ENCODE measurements around the gene WDR46. TPM values are rescaled to one million over a fixed set of nuclear protein-coding genes. Genes with fewer than 3 reads are reported as not detected.

The WDR46 gene
- total RNA-seq, 2 experiments from 2014 or later = 64.0 to 72.2 TPM

DNA sequence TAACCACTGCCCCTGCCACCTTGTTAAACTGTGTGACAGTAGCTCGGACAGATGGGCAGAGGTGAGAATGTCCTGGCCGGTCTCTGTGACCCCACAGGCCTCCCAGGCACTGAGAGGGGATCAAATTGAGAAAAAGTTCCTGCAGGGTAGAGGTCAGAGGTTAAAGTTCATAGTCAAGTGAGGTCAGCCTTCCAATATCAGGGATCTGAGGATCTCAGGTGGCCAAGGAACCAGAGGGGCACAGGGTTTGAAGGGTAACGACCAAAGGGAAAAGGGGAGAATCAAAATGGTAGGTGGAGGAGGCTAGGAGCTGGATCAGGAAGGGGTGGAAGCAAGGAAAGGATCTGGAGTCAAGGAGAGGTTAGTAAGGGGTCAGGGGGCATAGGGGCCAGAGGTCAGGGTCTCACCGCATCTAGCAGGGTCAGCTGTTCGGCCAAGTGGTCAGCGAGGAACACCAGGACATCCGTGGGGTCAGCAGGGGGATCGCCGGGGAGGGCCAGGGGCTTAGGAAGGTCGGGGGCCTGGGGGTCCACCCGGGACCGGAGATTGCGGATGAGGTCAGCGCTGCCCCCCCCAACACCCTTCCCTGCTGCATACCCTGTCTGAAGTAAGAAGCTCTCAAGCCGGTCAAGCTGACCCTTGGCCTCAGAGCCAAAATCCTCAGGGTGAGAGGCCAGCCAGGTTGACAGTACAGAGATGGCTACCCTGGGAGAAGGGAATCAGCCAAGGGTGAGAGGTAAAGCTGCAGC, 6.8 kb upstream of the WDR46 start:
- Mint-ChIP-seq H3K27ac (no peak overlapping the region), H3K4me1 (ENCODE audit: low read depth) (peaks cover 29% of the 10 kb centered on the region), H3K4me3 (no peak overlapping the region), H3K36me3 (ENCODE audit: low read depth) (peaks cover 32% of the 10 kb centered on the region), H3K9me3 (no peaks in the 10 kb centered on the region), H3K27me3 (no peaks in the 10 kb centered on the region)
- TF ChIP-seq, protein P1, sequence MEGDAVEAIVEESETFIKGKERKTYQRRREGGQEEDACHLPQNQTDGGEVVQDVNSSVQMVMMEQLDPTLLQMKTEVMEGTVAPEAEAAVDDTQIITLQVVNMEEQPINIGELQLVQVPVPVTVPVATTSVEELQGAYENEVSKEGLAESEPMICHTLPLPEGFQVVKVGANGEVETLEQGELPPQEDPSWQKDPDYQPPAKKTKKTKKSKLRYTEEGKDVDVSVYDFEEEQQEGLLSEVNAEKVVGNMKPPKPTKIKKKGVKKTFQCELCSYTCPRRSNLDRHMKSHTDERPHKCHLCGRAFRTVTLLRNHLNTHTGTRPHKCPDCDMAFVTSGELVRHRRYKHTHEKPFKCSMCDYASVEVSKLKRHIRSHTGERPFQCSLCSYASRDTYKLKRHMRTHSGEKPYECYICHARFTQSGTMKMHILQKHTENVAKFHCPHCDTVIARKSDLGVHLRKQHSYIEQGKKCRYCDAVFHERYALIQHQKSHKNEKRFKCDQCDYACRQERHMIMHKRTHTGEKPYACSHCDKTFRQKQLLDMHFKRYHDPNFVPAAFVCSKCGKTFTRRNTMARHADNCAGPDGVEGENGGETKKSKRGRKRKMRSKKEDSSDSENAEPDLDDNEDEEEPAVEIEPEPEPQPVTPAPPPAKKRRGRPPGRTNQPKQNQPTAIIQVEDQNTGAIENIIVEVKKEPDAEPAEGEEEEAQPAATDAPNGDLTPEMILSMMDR (IDR thresholded peaks at IDR 0.05) = no peak
- CTCF ChIA-PET = interaction anchor here (0.8 to 1.1 kb wide), 2 partner anchors 19 to 22 kb away, joined by 3 to 4 read pairs; partner anchors contain the start of genes B3GALT4 and ZBTB22
- POLR2A ChIA-PET = interaction anchor here (0.8 to 13.9 kb wide), 5 partner anchors 15 to 25 kb away, joined by 3 to 261 read pairs (median 52); partner anchors contain the start of genes B3GALT4, RPS18, TAPBP and VPS52
- ATAC-seq (no peak), DNase-seq (no peak)
- intact Hi-C loops (cut with micrococcal nuclease) = no loop called here

DNA sequence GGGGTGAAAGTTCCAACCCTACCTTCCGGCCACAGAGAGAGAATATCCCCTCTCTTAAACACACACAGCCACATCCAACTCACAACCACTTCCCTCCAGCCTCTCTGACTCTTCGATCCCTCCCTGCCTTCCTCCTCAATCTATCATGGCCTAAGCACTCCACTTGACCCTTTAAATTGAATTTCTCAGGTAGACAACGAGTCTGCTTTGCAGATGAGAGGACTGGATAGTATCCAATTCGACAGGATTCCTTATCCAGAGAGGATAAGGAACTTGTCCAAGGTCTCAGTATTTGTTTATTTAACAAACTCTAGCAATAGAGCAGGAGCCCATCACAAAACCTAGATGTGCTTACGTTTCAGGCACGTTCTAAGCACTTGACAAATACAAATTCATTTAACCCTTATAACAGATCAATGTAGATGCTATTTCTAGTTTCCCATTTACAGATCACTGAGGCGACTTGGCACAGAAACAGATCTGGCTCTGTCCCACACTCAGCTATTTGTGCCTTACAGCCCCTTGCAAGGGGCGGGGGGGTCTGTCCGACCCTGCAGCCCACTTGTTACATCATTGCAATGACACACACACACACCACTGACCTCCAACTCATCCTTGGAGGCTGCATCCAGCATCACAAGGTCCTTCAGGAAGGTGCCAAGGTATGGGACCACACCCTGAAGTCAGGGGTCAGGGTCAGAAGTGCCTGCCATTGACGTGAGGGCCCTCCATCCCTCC, 5.2 kb upstream of the WDR46 start:
- Mint-ChIP-seq H3K27me3 (no peaks in the 10 kb centered on the region), H3K4me3 (no peak overlapping the region), H3K36me3 (ENCODE audit: low read depth) (peaks cover 28% of the 10 kb centered on the region), H3K9me3 (no peaks in the 10 kb centered on the region), H3K27ac (peak overlapping the region; percentile 18), H3K4me1 (ENCODE audit: low read depth) (peaks cover 25% of the 10 kb centered on the region)
- no peak for ATAC-seq
- intact Hi-C loops (cut with micrococcal nuclease) = no loop called here
- ChIA-PET POLR2A (interaction anchor here (13.9 kb wide), 1 partner anchor 16 kb away, joined by 261 read pairs; the partner anchor contains the start of gene B3GALT4), CTCF (interaction anchor here (1.0 kb wide), 1 partner anchor 17 kb away, joined by 3 read pairs; the partner anchor contains the start of gene B3GALT4)
- TF ChIP-seq, protein P1 (IDR thresholded peaks at IDR 0.05) = no peak
- DNase-seq = no peak

DNA sequence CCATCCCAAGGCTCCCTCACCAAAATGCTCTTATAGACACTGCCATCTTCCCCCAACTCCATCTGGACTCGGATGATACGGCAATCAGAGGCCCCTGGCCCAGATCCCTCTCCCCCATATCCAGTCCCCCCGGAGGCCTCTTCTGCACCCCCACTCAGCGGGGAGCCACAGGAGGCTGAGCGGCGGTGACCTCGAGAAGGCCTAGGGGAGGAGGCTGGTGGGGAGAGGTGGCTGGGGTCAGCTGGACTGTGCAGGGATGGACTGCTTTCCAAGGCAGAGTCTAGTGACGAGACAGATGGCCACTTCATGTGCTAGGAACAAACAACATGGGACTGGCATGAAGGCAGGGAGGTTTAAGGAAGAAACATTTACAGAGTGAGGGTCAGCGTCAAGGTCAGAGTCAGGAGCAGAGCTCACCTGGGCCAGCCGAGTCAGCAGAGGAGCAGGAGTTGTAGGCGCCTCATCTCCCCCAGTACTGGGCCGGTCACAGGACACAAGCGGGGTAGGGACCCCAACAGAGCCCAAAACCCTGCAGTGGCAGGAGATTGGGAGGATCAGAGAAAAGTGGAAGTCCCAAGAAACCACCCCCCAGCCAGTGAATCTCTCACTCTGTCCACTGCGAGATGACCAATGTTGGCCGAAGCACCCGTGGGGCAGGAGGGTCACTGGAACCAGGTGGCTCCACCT, 4.1 kb upstream of the WDR46 start:
- DNase-seq = no peak
- H3K4me1 Mint-ChIP-seq (ENCODE audit: low read depth) = peaks cover 27% of the 10 kb centered on the region
- TF ChIP-seq, protein P1 (IDR thresholded peaks at IDR 0.05) = no peak
- POLR2A ChIA-PET = interaction anchor here (0.6 to 13.9 kb wide), 4 partner anchors 15 to 126 kb away, joined by 3 to 261 read pairs (median 35); partner anchors contain the start of genes B3GALT4, RPS18, TAPBP and VPS52
- intact Hi-C loops (cut with micrococcal nuclease) = no loop called here
- ATAC-seq = no peak
- H3K27me3 Mint-ChIP-seq = no peaks in the 10 kb centered on the region
- H3K4me3 Mint-ChIP-seq = no peak overlapping the region
- H3K27ac Mint-ChIP-seq = no peak overlapping the region
- CTCF ChIA-PET = interaction anchor here (1.5 kb wide), 1 partner anchor 167 kb away, joined by 3 read pairs; no protein-coding TSS in a partner anchor
- peaks cover 30% of the 10 kb centered on the region for H3K36me3 Mint-ChIP-seq (ENCODE audit: low read depth)
- H3K9me3 Mint-ChIP-seq = no peaks in the 10 kb centered on the region

DNA sequence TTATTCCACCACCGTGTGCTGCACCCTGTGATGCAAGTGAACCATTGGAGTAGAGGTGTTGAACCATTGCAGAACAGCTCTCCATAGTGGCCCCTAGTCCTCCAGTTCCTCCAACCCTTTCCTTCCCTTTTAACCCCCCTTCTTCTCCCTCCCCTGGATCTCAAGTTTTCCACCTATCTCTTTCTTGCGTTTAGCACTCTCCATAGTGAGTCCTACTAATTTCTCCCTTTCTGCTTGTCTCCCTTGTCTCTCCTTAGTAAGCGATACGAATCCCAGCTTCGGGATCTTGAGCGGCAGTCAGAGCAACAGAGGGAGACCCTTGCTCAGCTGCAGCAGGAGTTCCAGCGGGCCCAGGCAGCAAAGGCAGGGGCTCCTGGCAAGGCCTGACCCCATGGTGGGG, 1.4 kb upstream of the WDR46 start:
- H3K27me3 Mint-ChIP-seq = no peaks in the 10 kb centered on the region
- no peak for ATAC-seq
- peaks cover 33% of the 10 kb centered on the region for H3K4me1 Mint-ChIP-seq (ENCODE audit: low read depth)
- intact Hi-C loops (cut with micrococcal nuclease) = no loop called here
- ChIA-PET POLR2A (interaction anchor here (1.2 to 13.9 kb wide), 9 partner anchors 9 to 132 kb away, joined by 4 to 261 read pairs (median 12); partner anchors contain the start of genes B3GALT4, RGL2, RPS18 and TAPBP), CTCF (interaction anchor here (0.8 to 4.6 kb wide), 6 partner anchors 9 to 100 kb away, joined by 3 to 35 read pairs (median 6); partner anchors contain the start of genes B3GALT4, RGL2, RPS18 and VPS52)
- H3K9me3 Mint-ChIP-seq = no peaks in the 10 kb centered on the region
- TF ChIP-seq, protein P1 (IDR thresholded peaks at IDR 0.05) = no peak
- H3K27ac Mint-ChIP-seq = peak overlapping the region; percentile 89
- DNase-seq = no peak
- peak overlapping the region; percentile 89 for H3K4me3 Mint-ChIP-seq
- peaks cover 44% of the 10 kb centered on the region for H3K36me3 Mint-ChIP-seq (ENCODE audit: low read depth)

Data from activated CD8-positive, alpha-beta T cell treated with anti-CD3 and anti-CD28 coated beads for 36 hours (primary cell).